OCI-LY1 (cell line): Measurements from ENCODE around the gene ABCC9.

ENCODE experiments used
- EZH2 ChIP-seq: fragments of 200-600 bp; sonication (generic), shearing (Covaris generic); IDR thresholded peaks from 2 replicates; pipeline ENCODE4 v1.8.0; 2017; ENCODE audit warnings: borderline replicate concordance, mixed run types, mild to moderate bottlenecking, antibody characterized with exemption, low read length, moderate library complexity, mixed read lengths
- TF ChIP-seq, protein P1 (sequence below): fragments of 200-600 bp; sonication (generic), shearing (Covaris generic); IDR thresholded peaks from 2 replicates; pipeline ENCODE4 v1.5.1; 2017; ENCODE audit warnings: mild to moderate bottlenecking, antibody characterized with exemption, low read length, moderate library complexity, mixed read lengths

DNA sequence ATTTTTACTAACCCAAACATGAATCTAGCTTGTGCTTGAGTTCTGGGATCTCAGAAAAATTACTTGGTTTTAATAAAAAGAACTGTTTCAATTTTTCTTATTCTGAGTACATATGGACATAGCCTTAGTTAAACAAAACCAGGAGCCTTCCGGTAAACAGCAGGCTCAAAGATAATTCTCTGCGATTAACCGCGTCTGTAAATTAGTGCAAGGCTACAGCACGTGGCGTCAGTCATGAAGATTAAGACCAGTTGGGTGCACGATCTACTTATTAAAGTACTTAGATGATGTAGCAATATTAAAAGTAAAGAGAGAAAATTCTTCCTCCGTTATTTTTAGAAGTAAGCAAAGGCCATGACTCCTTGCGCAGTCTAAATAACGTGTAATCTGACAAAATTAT lies 167.4 kb downstream of the ABCC9 start:
- TF ChIP-seq, protein P1, sequence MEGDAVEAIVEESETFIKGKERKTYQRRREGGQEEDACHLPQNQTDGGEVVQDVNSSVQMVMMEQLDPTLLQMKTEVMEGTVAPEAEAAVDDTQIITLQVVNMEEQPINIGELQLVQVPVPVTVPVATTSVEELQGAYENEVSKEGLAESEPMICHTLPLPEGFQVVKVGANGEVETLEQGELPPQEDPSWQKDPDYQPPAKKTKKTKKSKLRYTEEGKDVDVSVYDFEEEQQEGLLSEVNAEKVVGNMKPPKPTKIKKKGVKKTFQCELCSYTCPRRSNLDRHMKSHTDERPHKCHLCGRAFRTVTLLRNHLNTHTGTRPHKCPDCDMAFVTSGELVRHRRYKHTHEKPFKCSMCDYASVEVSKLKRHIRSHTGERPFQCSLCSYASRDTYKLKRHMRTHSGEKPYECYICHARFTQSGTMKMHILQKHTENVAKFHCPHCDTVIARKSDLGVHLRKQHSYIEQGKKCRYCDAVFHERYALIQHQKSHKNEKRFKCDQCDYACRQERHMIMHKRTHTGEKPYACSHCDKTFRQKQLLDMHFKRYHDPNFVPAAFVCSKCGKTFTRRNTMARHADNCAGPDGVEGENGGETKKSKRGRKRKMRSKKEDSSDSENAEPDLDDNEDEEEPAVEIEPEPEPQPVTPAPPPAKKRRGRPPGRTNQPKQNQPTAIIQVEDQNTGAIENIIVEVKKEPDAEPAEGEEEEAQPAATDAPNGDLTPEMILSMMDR: no peak
- no peak for TF ChIP-seq EZH2
